PC-9 (cell line): ENCODE data around the gene HPGD. TPM values are rescaled to one million over a fixed set of nuclear protein-coding genes. Genes with fewer than 3 reads are reported as not detected.

Source experiments
- BruUV-seq: library from RNA; stranded (reverse); fragments of 400-500 nt; replicated peaks from 2 replicates; lab custom pipeline; 2021; lab: Mats Ljungman, UMichigan
- CTCF ChIA-PET: fragments of 300-600 bp; sonication (Branson Sonifier 250); formaldehyde crosslinking; loops from one replicate; lab custom pipeline; 2022; ENCODE audit warnings: antibody characterized with exemption; lab: Charles Lee
- POLR2A ChIA-PET: fragments of 300-600 bp; sonication (Branson Sonifier 250); formaldehyde crosslinking; loops from one replicate; lab custom pipeline; 2022; ENCODE audit warnings: antibody characterized with exemption; ENCODE audit not compliant: unreplicated experiment; lab: Charles Lee
- DNase-seq, 2 experiments: peaks; one replicate each; pipeline versions ENCODE4 v3.0.0 to v3.0.0-alpha.2; 2015 to 2022; ENCODE audit warnings: mixed read lengths in 1 of 2
- H2AFZ ChIP-seq: fragments of 200-600 bp; sonication (generic); 2 replicates; pipeline ENCODE4 v1.8.1; 2017; ENCODE audit warnings: antibody characterized with exemption
- H3F3A ChIP-seq: fragments of 200-600 bp; sonication (generic); 2 replicates; pipeline ENCODE4 v1.8.1; 2017; ENCODE audit warnings: antibody characterized with exemption, mild to moderate bottlenecking, low read depth; ENCODE audit not compliant: insufficient read depth
- H3K27ac ChIP-seq: fragments of 200-600 bp; sonication (generic); 2 replicates; pipeline ENCODE4 v1.6.1; 2016; ENCODE audit warnings: mixed run types
- H3K27me3 ChIP-seq: fragments of 200-600 bp; sonication (generic); 2 replicates; pipeline ENCODE4 v1.6.1; 2016; ENCODE audit warnings: low read depth, mixed run types; ENCODE audit not compliant: insufficient read depth
- H3K36me3 ChIP-seq: fragments of 200-600 bp; sonication (generic); 2 replicates; pipeline ENCODE4 v1.6.1; 2016; ENCODE audit warnings: low read depth, mixed run types
- H3K4me1 ChIP-seq: fragments of 200-600 bp; sonication (generic); replicated peaks from 2 replicates; pipeline ENCODE4 v1.6.1; 2016; ENCODE audit warnings: mixed run types; ENCODE audit not compliant: insufficient read depth
- H3K4me2 ChIP-seq: fragments of 200-600 bp; sonication (generic); 2 replicates; pipeline ENCODE4 v1.6.1; 2017; ENCODE audit warnings: mixed run types
- H3K4me3 ChIP-seq: fragments of 200-600 bp; sonication (generic); 2 replicates; pipeline ENCODE4 v1.6.1; 2016; ENCODE audit warnings: mixed run types
- H3K79me2 ChIP-seq: fragments of 200-600 bp; sonication (generic); 2 replicates; pipeline ENCODE4 v1.6.1; 2017; ENCODE audit warnings: low read depth, mixed run types
- H3K9me2 ChIP-seq: fragments of 200-600 bp; sonication (generic); 2 replicates; pipeline ENCODE4 v1.8.1; 2017; ENCODE audit warnings: mild to moderate bottlenecking; ENCODE audit not compliant: insufficient read depth
- H3K9me3 ChIP-seq: fragments of 200-600 bp; sonication (generic); 2 replicates; pipeline ENCODE4 v1.8.1; 2016; ENCODE audit warnings: low read depth; ENCODE audit not compliant: insufficient read depth
- H4K20me1 ChIP-seq: fragments of 200-600 bp; sonication (generic); 2 replicates; pipeline ENCODE4 v1.8.1; 2017; ENCODE audit not compliant: insufficient read depth
- CTCF ChIP-seq: fragments of 200-600 bp; sonication (generic); conservative IDR thresholded peaks from 2 replicates; pipeline ENCODE4 v1.6.1; 2017; ENCODE audit warnings: mixed run types, antibody characterized with exemption, mild to moderate bottlenecking, moderate library complexity
- EZH2 ChIP-seq: fragments of 200-600 bp; sonication (generic); IDR thresholded peaks from 2 replicates; pipeline ENCODE4 v1.8.0; 2017; ENCODE audit warnings: antibody characterized with exemption, low read depth
- intact Hi-C: fragments of 100-400 bp; cut with micrococcal nuclease; formaldehyde crosslinking; loops from one replicate; pipeline ENCODE4 v1.10.0; 2022; ENCODE audit not compliant: unreplicated experiment
- total RNA-seq: library from RNA; stranded (reverse); gene quantifications from 2 replicates; pipeline ENCODE4 v1.2.3, GENCODE V29; 2021

HPGD gene
- total RNA-seq, 1 experiment from 2014 or later = 0.96 TPM

- H3K36me3 ChIP-seq = no peaks in the 10 kb centered on the region
- no peaks in the 10 kb centered on the region for H3K27me3 ChIP-seq
- H3F3A ChIP-seq = no peaks in the 10 kb centered on the region
- POLR2A ChIA-PET = no interaction called here
- no TSS peak for BruUV-seq
- CTCF ChIA-PET = no interaction called here
- H3K27ac ChIP-seq = no peak overlapping the region
- 0 out of 2 replicates have a peak, but pooled peaks cover under 1% of the 10 kb centered on the region for H3K4me1 ChIP-seq
- no peak overlapping the region for H3K4me3 ChIP-seq
- no peaks in the 10 kb centered on the region for H3K79me2 ChIP-seq
- no peak for DNase-seq
- no peaks in the 10 kb centered on the region for H3K9me2 ChIP-seq
- no peaks in the 10 kb centered on the region for H4K20me1 ChIP-seq
- H2AFZ ChIP-seq = no peak overlapping the region
- intact Hi-C loops = no loop called here
- H3K4me2 ChIP-seq = no peak overlapping the region
- H3K9me3 ChIP-seq = no peaks in the 10 kb centered on the region
- no peak for TF ChIP-seq CTCF
- no peak for TF ChIP-seq EZH2
Measured at GRCh38 chr4:174485025-174485424, 37.3 kb downstream of the HPGD start.

- Histone ChIP-seq H3K4me2 (no peak overlapping the region), H3F3A (no peaks in the 10 kb centered on the region), H3K27ac (no peak overlapping the region), H3K36me3 (no peaks in the 10 kb centered on the region), H3K79me2 (no peaks in the 10 kb centered on the region), H3K9me3 (no peaks in the 10 kb centered on the region), H3K27me3 (no peaks in the 10 kb centered on the region), H3K9me2 (no peaks in the 10 kb centered on the region), H2AFZ (no peak overlapping the region), H3K4me3 (no peak overlapping the region), H3K4me1 (no peaks in the 10 kb centered on the region), H4K20me1 (no peaks in the 10 kb centered on the region)
- no peak for DNase-seq
- no TSS peak for BruUV-seq
- ChIA-PET CTCF (no interaction called here), POLR2A (no interaction called here)
- intact Hi-C loops = no loop called here
- TF ChIP-seq EZH2 (no peak), CTCF (no peak)
Measured at GRCh38 chr4:174483792-174484191, 38.5 kb downstream of the HPGD start.

GRCh38 chr4:174479140-174479539 lies 43.1 kb downstream of the HPGD start:
- TF ChIP-seq CTCF = no peak
- no peak for TF ChIP-seq EZH2
- POLR2A ChIA-PET = no interaction called here
- CTCF ChIA-PET = no interaction called here
- no peaks in the 10 kb centered on the region for H3K36me3 ChIP-seq
- H3K27ac ChIP-seq = no peak overlapping the region
- intact Hi-C loops = no loop called here
- BruUV-seq = no TSS peak
- DNase-seq = no peak
- H3K4me3 ChIP-seq = no peak overlapping the region
- H3K4me2 ChIP-seq = no peak overlapping the region
- H3K4me1 ChIP-seq = no peaks in the 10 kb centered on the region
- H3K9me2 ChIP-seq = no peaks in the 10 kb centered on the region
- no peaks in the 10 kb centered on the region for H3K27me3 ChIP-seq
- no peaks in the 10 kb centered on the region for H4K20me1 ChIP-seq
- no peaks in the 10 kb centered on the region for H3F3A ChIP-seq
- H3K79me2 ChIP-seq = no peaks in the 10 kb centered on the region
- no peak overlapping the region for H2AFZ ChIP-seq
- no peaks in the 10 kb centered on the region for H3K9me3 ChIP-seq
